ENCODE data around the gene RGS19.

Gene RGS19

DNA sequence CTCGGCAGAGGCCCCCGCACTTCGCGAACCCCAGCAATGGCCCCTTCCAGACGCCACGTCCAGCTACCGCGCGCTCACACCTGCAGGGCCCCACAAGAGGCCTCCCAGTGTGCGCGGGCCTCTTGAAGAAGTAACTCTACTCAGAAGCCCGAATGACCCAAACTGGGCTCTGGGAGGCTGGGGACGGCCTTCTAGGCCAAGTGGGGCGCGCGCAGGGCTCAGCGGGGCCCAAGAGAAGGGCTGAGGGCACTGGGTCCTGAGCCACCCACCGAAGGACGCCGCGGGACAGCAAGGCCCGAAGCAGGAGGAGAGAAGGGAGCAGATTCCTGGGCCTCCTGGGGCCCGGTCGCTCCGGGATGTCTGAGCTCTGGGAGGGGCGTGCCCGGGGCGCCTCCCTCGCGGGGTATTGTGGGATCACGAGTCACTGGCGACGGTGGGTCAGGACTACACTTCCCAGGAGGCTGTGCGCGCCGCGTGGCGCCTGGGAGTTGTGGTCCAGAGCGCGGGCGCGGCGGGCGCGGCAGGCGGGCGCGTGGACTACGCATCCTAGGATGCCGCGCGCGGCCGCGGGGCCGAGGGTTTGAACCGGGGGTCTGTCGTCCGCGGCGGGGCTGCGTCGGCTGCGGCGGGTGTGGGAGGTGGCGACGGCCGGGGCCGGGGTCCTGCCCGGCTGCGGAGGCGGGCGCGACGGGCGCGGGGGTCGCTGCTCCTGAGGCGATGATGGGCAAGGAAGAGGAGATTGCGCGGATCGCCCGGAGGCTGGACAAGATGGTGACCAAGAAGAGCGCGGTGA lies 16.5 kb downstream of the RGS19 start, which contains the start of gene TCEA2:
TSS of gene TCEA2 (plus strand) at position 603 of the 793 bp plus-strand sequence. CDS start at position 718, 115 bp downstream.
- DNase-seq: peak; percentile 96

DNA sequence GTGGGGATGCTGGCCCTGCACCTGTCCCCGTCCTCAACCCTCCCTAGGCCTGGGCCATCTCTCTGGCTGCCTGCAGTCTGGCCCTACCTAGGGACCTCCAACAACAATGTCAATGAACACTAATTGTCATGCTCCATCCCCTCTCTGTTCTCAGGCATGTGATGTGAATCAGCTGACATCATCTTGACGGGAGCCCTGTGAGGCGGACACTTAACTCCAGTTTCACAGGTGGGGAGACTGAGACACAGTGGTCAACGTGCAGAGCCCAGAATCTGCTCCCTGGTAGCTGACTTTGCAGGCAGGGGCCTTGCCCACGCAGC lies 17.1 kb downstream of the RGS19 start:
- DNase-seq: no peak

DNA sequence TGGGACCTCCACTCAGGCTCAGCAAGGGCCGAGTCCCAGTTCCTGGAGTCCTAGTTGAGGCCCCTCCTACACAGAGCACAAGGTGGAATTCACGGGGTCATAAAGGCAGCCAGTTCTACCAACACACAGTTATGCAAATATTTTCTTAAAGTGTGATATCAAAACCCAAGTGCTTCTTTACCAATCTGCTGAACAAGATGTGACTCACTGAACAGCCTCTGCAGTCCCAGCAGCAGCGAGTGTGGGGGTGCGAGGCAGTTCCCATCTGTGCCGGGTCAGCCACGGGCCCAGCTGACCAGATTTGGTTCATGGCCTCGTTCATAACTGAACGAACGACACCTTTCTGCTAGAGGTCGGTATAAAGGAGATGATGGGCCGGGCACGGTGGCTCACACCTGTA lies 20.8 kb downstream of the RGS19 start:
- no peak for DNase-seq

DNA sequence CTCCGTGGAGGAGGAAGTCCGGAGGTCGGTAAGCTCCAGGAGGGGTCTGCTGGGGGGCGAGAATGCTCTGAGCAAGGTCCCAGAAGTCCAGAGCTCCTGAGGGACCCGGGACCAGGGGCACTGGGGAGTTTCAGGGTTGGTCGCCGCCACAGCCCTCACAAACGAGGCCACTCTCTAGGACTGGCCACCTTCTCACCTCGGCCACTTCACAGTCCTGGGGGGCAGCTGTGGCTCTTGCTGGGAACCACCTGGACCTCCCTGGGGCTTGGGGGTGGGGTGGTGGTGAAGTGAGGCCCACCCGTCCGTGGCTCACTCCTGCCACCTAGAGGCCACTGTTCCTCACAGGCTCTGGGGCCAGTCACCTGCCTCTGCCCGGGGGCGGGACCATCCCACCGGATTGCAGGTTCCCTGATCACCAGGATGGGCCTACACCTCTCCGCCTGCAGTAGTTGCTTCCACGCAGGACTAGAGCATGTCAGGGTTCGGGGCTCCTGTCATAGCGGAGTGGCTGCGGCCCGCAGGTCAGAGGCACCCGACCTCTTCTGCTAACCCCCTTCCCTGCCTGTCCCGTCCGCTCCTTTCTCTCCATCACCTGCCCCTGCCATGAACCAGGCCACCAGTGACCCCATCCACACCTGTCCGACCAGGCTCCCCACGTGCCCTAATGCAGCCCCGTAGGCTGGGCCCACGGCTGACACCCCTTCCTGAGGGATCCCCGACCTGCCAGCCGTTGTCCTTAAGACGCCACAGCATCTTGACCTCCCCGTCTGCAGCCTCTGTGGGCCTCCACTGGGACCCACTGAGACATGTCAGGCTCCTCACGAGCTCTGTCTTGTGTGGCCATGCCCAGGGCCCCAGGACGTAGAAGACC lies 21.5 kb downstream of the RGS19 start:
- peak; percentile 94 for DNase-seq

DNA sequence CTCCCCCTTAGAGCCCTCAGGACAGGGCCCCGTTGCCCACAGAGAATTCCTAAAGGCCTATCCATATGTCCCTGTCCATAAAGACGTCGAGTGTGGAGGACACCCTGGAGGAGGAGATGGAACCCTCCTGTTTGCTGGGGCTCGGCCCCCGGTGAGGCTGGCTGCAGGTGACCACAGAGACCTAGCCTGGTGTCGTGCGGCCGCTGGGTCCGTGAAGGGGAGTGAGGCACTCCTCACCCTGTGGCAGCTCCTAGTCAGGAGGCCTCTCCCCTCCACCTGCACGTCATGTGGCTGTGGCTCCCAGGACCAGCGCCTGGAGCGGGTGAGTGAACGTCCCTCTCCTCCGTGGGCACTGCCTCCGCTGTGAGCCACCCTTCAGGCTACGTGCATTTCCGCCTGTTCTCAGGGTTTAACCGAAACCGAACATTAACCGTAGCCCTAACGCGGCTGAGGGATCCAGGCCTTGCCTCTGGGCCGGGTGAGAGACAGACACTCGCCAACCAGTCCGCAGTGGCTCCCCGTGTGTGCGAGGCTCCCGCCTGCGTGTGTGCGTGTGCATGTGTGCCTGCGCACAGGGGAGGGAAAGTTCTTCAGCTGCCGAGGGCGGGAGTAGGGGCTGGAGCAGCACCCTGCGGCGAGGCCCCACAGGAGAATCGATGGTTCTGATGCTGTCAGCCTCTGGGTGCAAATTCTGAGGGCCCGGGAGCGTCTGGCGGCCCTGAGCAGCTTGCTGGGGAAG lies 22.3 kb downstream of the RGS19 start:
- DNase-seq: no peak

DNA sequence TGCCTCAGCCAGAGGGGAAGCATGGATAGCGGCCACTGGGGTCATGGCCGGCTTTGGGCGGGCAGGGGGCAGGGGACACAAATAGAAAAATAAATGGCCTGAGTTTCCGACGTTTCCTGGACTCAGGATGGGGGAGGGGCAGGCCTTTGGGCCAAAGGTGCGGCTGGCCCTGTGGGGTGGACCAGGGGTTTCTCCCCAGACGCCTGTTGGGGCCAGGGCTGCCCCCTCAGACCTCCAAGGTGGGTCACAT lies 22.8 kb downstream of the RGS19 start:
- no peak for DNase-seq

DNA sequence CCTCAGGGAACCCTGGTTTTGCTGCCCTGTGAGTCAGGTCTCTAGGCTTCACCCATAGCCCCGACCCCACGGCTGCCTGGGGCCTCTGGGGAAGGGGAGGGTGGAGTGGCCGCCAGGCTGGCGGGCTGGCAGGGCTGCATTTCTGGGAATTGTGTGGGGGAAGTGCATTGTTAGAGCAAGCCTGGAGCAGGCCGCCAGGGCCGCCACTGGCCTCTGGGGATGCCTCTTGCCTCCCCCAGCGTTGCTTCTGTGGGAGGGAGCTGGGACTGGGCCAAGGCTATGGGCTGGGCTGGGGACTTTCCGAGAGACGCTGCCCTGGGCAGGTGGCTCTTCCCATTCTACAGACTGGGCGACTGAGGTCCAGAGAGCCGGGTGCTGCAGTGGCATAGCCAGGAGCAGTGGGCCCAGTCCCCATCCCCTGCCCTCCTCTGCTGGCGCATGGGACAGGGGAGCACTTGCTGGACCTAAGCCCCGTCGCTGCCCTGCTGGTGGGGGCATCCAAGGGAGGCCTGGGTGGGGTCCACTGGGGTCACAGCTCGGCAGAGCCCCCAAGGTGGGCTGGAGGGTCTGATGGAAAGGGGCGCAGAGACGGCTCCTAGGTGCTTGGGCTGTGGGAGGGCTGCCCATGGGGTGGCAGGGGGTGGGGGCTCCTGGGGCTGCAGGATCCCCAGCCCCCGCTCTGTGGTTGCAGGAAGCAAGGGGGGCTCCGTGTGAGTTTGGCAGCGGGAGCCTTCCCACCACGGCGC lies 23.3 kb downstream of the RGS19 start:
- DNase-seq: no peak

DNA sequence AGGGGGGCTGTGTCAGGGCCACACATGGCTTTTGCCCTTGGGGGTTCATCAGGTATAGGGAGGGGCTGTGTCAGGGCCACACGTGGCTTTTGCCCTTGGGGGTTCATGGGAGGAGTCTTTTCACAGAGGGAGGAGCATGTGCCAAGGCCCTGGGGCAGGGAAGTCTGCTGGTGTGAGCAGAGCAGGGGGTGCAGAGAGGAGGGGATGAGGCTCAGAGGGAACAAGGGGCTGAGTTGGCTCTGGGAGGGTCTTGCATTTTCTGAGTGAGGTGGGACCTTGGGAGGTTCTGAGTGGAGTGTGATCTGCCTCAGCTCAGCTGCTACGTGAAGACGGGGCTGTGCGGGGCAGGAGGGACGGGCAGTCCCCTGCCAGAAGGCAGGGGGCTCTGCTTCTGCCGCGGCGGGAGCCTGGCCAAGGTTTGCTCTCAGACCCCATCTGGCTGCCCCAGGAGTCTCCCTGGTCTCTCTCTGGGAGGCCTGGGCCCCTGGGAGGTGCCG lies 23.9 kb downstream of the RGS19 start:
- no peak for DNase-seq

DNA sequence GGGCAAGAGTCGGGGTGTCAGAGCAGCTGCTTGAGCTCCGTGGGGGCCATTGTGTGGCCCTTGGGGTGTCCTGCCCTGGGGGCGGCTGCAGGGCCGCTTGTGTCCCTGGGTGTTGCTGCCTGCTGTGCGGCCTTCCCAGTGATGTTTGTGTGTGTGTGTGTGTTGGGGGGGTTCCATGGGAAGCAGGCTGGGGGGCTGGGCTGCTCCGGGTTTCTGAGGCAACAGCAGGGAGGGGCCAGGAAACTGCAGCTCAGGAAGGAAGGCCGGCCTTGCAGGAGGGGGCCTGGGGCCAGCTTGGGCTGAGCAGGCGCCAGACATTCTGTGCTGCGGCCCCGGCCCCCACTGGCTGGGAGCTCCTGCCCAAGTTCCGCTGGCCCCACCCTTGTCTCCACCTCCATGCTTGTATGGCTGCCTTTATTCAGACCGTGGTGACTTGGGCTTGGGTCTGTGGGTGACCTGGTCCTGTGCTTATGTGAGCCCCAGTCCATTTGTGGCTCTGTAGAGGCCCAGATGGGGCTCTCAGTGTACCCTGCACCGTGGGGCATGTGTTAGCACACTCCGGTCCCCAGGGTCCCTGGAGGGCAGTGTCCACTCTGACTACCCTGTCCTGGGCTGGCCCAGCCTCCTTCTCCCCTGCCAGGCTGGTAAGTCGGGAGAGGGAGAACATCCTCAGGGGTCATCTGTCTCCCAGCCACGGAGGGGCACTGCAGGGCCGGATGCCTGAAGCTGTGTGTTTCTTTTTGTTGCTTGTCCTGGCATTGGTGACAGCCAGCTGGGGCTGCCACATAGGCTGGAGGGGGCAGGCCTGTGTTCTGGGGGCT lies 25.3 kb downstream of the RGS19 start:
- no peak for DNase-seq

DNA sequence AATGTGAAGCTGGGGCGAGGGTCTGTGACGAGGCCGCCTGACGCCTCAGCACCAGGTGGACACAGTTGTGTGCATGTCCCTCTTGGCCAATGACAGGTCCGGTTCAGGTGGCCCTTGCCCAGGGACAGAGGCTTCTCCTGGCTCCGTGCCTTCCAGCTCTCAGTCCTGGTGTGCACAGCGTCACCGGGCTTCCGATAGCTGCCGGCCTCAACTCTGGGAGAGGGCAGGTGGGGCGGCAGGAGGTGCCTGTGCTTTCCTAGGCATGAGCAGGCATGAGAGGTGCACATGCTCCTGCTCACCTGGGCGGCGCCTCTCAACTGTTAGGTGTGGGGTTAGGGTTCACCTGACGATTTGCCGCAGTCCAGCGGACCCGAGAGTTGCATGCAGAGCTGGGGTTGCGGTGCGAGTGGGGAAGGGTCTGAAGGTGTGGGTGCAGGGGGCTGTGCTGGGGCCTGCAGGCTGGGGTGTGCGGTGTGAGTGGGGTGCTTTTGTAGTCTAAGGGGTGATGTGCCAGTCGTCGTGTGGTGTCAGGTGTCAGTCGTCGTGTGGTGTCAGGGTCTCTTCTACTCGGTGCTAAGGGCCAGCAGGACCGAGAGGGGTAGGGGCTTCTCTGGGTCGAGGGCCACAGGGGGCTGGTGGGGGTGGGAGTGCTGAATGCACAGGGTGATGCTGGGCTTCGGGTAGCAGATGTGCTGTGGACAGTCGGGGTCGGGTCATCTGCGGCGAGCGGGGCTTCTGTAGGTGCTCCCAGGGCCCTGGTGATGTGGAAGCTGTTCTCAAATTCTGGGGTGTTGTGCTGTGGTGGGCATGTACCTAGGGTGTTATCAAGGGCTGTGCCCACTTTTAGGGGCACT lies 26.1 kb downstream of the RGS19 start:
- DNase-seq: no peak

DNA sequence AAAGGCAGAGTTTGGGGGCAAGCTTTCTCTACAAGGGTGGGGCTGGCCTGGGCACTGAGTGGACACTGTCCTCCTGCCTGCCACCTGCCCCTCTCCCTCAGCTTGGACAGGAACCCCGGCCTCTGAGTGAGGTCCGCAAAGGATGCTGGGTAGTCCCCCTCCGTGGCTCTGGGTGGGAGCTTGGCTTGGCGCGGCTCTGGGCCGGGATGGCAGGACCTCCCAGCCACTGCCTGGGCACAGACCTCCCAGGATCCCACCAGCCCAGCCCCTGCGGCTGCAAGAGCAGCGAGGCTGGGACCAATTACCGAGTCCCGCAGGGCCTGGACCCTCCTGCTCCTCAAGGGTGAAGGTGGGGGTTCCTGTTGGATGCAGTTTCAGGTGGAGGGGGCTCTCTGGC lies 27.0 kb downstream of the RGS19 start:
- no peak for DNase-seq

DNA sequence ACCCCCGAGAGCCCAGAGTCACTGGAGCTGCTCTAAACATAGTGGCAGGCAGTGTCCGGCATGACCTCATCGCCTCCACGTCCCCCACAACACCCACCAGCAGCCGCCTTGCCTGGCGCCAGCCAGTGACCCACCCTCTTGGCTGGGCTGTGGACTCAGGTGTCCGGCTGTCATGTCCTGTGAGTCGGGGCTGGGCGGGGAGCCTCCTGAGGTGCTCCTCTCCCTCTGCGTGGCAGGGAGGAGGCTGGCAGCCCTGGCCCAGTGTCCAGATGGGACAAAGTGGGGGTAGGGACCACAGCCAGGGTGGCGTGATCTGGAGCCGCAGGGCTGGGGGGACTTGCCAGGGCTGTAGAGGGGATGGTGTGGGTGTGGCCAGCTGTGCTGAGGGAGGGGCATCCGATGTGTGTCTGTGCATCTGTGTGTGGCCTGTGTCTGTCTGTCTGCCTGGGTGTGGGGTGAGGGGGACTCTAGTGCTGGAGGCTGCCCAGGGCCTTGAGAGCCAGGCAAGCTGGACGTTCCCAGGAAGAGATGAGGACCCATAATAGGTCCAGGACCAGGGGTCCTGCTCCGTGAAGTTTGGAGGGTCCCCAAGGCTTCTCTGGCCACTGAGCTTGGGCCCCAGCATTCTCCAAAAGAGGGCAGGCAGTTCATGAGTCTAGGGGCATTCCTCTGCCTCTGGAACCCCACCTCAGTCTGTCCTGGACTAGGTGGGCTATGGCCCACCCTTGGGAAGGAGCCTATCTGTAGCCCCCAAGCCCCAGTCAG lies 27.6 kb downstream of the RGS19 start:
- DNase-seq: no peak

DNA sequence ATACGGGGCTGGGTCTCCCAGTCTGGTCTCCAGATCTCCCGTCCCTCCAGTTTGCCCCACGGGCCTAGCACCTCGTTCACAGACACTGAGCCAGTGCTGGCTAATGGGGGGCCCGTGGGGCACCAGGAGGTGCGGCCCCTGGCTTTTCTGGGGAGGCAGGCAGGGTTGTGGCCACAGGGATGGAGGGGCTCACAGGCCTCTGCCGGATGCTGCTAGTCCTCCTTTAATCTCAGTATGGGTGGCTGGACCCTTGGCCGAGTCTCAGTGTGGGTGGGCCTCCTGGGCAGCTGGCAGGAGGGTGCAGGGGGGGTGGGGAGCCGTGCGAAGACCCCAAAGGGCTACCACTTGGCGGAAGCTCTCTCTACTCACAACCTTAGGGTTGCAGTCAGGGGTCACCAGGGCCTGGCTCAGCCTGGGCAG lies 28.3 kb downstream of the RGS19 start:
- no peak for DNase-seq

DNA sequence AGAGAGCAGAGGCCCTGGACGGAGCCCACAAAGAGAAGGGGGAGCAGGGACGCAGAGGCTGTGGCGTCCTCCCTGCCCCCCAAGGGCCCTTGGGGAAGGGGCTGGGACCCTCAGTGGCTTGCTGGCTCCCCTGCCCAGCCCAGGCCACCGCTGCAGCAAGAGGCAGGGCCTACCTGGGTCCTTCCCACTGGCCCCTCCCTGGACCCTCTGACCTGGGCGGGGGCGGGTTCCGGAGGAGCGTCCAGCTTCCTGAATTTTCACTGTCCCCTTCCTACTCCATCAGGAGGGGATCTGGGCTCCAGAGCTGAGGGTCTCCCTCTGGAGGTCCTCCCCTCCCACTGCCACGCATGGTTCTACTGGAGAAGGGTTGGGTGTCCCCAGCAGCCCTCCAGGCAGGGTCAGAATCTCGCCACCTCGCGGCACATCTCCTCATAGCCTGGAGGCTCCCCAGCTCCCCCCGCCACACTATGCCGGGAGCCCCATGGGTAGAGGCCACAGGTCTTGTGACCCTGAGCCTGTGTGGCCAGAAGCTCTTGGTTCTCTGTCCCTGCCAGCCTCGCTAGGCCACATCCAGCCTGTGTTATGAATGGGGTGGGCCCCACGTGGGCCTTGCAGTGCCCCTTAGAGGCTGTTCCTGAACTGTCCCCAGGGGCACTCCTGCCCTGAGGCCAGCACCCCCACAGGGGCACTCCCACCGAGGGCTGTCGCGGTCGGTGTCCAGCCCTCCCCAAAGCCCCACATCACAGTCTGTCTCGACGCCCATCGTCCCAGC lies 28.9 kb downstream of the RGS19 start:
- no peak for DNase-seq

DNA sequence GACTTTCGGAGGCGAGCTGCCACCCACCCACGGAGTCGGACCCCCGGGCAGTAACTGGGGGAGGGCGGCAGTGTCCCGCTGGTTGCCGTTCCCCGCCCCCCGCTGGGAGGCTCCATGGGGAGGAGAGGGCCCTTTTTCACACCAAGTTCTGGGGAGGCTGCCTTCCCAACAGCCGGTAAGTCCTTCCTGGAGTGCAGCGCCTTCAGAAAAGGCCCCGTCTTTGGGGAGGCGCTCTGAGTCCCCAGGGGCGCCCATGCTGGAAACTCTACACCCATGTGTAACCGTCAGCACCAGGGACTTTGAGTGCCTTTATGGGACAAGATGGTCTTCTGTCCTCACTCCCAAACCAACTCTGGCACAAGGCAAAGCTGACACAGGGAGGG lies 29.4 kb downstream of the RGS19 start:
- no peak for DNase-seq

DNA sequence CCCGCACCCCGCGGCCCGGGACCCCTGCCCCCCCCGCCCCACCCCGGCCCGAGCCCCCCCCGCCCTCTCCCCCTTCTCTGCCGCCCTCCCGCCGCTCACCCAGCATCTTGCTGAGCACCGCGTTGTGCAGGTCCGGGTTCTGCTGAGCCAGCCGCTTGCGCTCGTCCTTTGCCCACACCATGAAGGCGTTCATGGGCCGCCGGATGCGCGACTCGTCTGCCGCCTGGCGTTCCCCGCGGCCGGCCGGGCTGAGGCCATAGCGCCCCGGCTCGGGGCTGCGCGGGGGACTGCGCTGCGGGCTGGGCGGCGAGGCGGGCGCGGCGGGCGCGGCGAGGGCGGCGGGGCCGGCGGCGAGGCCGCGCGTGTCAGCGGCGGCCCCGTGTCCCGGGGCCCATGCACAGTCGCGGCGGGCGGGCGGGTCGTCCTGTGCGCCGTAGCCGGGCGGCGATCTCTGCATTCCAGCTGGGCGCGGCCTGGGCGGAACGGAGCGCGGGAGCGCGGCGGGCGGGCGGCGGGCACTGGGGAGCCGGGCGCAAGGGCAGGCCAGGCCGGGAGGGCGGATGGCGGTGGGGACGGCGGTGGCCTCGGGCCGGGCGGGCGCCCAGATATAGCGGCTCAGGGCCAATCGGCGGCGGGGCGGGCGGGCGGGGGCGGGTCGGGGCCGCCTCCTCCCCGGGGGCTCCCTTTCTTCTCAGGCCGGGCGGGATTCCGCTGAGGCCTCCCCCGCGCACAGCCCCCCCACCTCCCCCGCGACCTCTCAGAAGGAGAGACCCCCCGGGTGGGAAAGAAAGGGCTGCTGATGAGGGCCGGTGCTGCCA lies 30.0 kb downstream of the RGS19 start, which contains the start of gene SOX18:
TSS of gene SOX18 (minus strand) at position 580 of the 818 bp plus-strand sequence. CDS start at position 457, 123 bp downstream.
- DNase-seq: no peak

DNA sequence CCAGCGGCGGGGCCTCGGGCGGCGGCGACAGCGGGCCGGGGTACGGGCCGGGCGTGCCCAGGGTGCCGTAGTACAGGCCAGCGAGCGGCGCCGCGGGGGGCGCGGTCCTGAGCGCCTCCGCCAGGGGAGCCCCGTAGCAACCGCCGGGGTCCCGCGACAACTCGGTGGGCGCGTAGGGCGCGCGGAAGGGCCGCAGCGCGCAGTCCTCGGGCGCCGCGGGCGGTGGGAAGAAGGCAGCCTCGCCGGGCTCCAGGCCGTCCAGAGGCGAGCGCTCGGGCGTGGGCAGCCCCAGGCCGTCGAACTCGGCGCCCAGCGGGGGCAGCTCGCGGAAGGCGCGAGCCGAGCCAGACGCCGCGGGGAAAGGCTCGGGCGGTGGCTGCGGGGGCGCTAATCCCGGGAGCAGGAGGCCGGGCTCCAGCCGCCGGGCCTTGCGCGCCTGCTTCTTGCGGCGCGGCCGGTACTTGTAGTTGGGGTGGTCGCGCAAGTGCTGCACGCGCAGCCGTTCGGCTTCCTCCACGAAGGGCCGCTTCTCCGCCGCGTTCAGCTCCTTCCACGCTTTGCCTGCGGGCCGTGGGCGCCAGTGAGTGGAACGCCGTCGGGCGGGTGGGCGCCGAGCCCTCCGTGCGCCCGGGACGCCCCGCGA lies 30.8 kb downstream of the RGS19 start:
- no peak for DNase-seq

DNA sequence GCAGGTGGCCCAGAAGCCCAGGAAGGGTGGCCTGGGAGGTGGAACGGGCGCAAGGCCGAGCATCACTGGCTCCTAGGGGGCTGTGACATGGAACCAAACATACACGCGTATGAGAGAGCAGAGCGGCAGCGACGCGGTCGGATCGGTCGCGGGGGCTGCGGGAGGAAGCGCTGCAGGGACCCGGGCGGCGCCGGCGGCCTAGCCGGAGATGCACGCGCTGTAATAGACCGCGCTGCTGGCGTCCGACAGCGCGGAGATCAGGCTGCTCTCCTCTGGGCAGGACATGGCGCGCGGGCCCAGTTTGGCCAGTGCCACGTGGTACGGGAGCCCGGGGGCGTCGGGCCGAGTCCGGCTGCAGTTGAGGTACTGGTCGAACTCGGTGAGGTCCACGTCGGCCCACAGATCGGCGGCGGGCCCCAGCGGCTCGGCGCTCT lies 31.3 kb downstream of the RGS19 start:
- DNase-seq: no peak
